A549 treated with CpdA at 1 μM for 4 hours (cell line): Measurements from ENCODE around the gene RGPD8. TPM values are rescaled to one million over a fixed set of nuclear protein-coding genes. Genes with fewer than 3 reads are reported as not detected.

Experiments used
- total RNA-seq: library from RNA; stranded (reverse); fragments of 200-300 nt; extraction: Qiagen RNA extraction; gene quantifications from 5 replicates; pipeline ENCODE4 v1.2.3, GENCODE V29; 2022; ENCODE audit warnings: low read depth

Gene RGPD8
- total RNA-seq, result 2.2 to 4.6 TPM (median 3.4 TPM) in 5 replicates

GRCh38 chr2:112433480-112433879, at the start of gene RGPD8:
RGPD8 (minus strand) TSS chr2:112433645; CDS start chr2:112433453, 192 bp downstream.

GRCh38 chr2:112481528-112482233, 48.2 kb upstream of the RGPD8 start, which contains the start of gene TTL:
TTL (plus strand) TSS chr2:112482156; CDS start chr2:112482345, 189 bp downstream.

Other genes starting within 250 kb of the RGPD8 start
- 14.2 to 19.0 TPM (median 15.8 TPM) in 5 replicates for gene ZC3H8, start 178.6 kb downstream of the RGPD8 start, total RNA-seq
- 0.33 to 0.59 TPM (median 0.44 TPM) in 5 replicates for gene ZC3H6, start 158.0 kb downstream of the RGPD8 start, total RNA-seq
- gene TTL, start 48.5 kb upstream of the RGPD8 start, total RNA-seq, result 34.6 to 41.6 TPM (median 36.3 TPM) in 5 replicates
- gene POLR1B, start 108.8 kb upstream of the RGPD8 start, total RNA-seq, result 23.4 to 27.8 TPM (median 24.4 TPM) in 5 replicates
- gene CHCHD5, start 151.0 kb upstream of the RGPD8 start, total RNA-seq, result 59.0 to 74.0 TPM (median 60.3 TPM) in 5 replicates
- gene SLC20A1, start 212.3 kb upstream of the RGPD8 start, total RNA-seq, result 121 to 142 TPM (median 131 TPM) in 5 replicates